Transverse colon (tissue), 4 donors: ENCODE measurements around the gene TLR9. TPM values are rescaled to one million over a fixed set of nuclear protein-coding genes. Genes with fewer than 3 reads are reported as not detected.

Experiments
- DNase-seq: peaks from one replicate; pipeline ENCODE4 v3.0.0-alpha.2; 2019
- H3K27ac ChIP-seq, 4 donors: fragments of 200-600 bp; sonication (generic); 2 replicates each; pipeline ENCODE4 v1.5.1; 2016 to 2018; ENCODE audit warnings: inconsistent platforms in 4 of 4
- H3K27me3 ChIP-seq: fragments of 200-600 bp; sonication (generic); 2 replicates; pipeline ENCODE4 v1.5.1; 2017; ENCODE audit warnings: inconsistent platforms
- H3K36me3 ChIP-seq, 4 donors: fragments of 200-600 bp; sonication (generic); 2 replicates each; pipeline ENCODE4 v1.5.1; 2017 to 2019; ENCODE audit warnings: inconsistent platforms in 4 of 4
- H3K4me1 ChIP-seq, 4 donors: fragments of 200-600 bp; sonication (generic); 2 replicates each; pipeline ENCODE4 v1.5.1; 2017 to 2020; ENCODE audit warnings: inconsistent platforms in 4 of 4
- H3K4me3 ChIP-seq, 4 donors: fragments of 200-600 bp; sonication (generic); 1 replicate in 1 of 4; 2 replicates in 3 of 4; pipeline versions ENCODE4 v1.5.1 to v1.6.1; 2017 to 2019; ENCODE audit warnings: inconsistent platforms in 4 of 4
- H3K9me3 ChIP-seq, 2 donors: fragments of 200-600 bp; sonication (generic); 2 replicates each; pipeline ENCODE4 v1.5.1; 2017 to 2019; ENCODE audit warnings: inconsistent platforms in 2 of 2
- EP300 ChIP-seq: sonication (generic); formaldehyde crosslinking; IDR thresholded peaks from one replicate; pipeline ENCODE4 v1.6.1; 2017; ENCODE audit warnings: antibody characterized with exemption, low read depth
- POLR2A ChIP-seq: fragments of 450-650 bp; IDR thresholded peaks from one replicate; pipeline ENCODE4 v1.6.1; 2016; ENCODE audit warnings: antibody characterized with exemption, mild to moderate bottlenecking, moderate library complexity
- POLR2AphosphoS5 ChIP-seq, 3 donors: sonication (generic); formaldehyde crosslinking; IDR thresholded peaks; one replicate each; pipeline ENCODE4 v1.6.1; 2016; ENCODE audit warnings: antibody characterized with exemption in 3 of 3
- WGBS, 2 donors: methylation state at CpG; one replicate each; pipeline ENCODE4 v1.1.5; 2018; ENCODE audit warnings: low coverage in 1 of 2; 5-methylcytosine and 5-hydroxymethylcytosine counted together
- in situ Hi-C, 4 donors: fragments of 200-750 bp; cut with MboI; loops; one replicate each; pipeline versions ENCODE4 v1.15.0 to v1.15.1; 2017; ENCODE audit warnings: low sequenced_read_pairs in 3 of 4, low pct_ligation_motif_present in 1 of 4, low pct_unique_long_range_greater_than_20kb in 1 of 4
- intact Hi-C: fragments of 100-400 bp; cut with DNase I; formaldehyde crosslinking; loops from one replicate; pipeline ENCODE4 v1.15.1; 2023; ENCODE audit warnings: low total_unique reads
- total RNA-seq, 4 donors: library from RNA; depleted of rRNA; stranded (reverse); fragments of >200 nt; gene quantifications; one replicate each; pipeline ENCODE4 v1.1.0, GENCODE V29; 2016
- TF ChIP-seq, protein P1 (sequence below), 5 experiments: fragments of 200-600 bp in 3 of 5; fragments of 450-650 bp in 2 of 5; sonication (generic) in 3 of 5; IDR thresholded peaks; 1 replicate in 2 of 5; 2 replicates in 3 of 5; pipeline ENCODE4 v1.5.1; 2016 to 2017; ENCODE audit warnings: antibody characterized with exemption in 5 of 5, inconsistent platforms in 3 of 5, mild to moderate bottlenecking in 2 of 5, moderate library complexity in 1 of 5

Gene TLR9
- total RNA-seq, 4 donors from 2014 or later: 0.16 TPM; not detected in 3

DNA sequence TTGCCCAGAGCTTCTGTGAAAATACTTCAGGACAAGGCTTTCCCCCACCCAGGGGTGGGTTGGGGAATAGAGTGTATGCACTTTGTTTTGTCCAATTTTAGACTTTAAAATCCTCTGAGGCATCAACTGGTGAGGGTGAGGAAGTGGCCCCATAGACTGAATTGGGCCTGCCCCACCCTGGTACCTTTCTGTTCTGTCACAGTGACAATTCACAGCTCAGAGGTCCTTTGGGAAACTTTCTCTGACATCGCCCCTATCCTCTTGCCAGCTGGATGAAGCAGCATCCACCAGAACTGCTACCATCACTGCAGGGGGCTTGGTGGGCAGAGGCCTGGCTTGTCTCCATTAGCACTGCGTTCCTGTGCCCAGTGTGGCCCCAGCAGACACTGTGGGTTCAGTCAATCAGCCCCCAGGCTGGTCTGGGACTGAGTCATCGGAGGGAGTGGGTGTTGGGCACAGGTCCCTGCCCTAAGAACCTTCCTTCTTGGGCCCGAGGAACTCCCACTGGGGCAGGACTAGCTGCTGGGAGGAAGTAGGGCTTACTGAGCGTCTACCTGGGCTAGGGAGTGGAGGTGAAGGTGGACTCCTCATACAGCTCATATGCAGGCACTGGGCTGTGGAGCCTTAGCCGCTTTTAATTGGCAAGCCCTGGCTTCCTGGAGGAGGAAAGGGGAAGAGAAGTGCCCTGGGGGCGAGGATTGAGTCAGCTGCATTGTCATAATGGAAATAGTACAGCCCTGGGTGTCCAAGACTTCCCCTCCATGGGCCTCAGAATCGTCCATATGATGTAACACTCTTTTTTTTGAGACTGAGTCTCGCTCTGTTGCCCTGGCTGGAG, 18.6 kb upstream of the TLR9 start:
- no peaks in the 10 kb centered on the region for H3K36me3 ChIP-seq
- no peak overlapping the region for H3K4me3 ChIP-seq
- no peaks in the 10 kb centered on the region for H3K27me3 ChIP-seq
- H3K9me3 ChIP-seq: no peaks in the 10 kb centered on the region
- DNase-seq: peak; percentile 34
- peak overlapping the region; percentile 83 to 92 (median 85) for H3K27ac ChIP-seq
- intact Hi-C loops (no loop called here), in situ Hi-C loops (loop anchor here in 2 of 4 donors (25.0 kb wide), 1 partner anchor 93 kb away; no protein-coding TSS in a partner anchor)
- peaks cover 9 to 31% (median 21%) of the 10 kb centered on the region in 4 donors for H3K4me1 ChIP-seq
- WGBS, 2 donors: 62% methylated on average over 9 of the region's 9 CpGs; no CpG with 5 or more reads in 1 of the 2 donors
- TF ChIP-seq EP300 (no peak), POLR2A (no peak), POLR2AphosphoS5 (IDR thresholded peaks at IDR 0.05) (no peak)
- TF ChIP-seq, protein P1, sequence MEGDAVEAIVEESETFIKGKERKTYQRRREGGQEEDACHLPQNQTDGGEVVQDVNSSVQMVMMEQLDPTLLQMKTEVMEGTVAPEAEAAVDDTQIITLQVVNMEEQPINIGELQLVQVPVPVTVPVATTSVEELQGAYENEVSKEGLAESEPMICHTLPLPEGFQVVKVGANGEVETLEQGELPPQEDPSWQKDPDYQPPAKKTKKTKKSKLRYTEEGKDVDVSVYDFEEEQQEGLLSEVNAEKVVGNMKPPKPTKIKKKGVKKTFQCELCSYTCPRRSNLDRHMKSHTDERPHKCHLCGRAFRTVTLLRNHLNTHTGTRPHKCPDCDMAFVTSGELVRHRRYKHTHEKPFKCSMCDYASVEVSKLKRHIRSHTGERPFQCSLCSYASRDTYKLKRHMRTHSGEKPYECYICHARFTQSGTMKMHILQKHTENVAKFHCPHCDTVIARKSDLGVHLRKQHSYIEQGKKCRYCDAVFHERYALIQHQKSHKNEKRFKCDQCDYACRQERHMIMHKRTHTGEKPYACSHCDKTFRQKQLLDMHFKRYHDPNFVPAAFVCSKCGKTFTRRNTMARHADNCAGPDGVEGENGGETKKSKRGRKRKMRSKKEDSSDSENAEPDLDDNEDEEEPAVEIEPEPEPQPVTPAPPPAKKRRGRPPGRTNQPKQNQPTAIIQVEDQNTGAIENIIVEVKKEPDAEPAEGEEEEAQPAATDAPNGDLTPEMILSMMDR (IDR thresholded peaks at IDR 0.05): no peak

DNA sequence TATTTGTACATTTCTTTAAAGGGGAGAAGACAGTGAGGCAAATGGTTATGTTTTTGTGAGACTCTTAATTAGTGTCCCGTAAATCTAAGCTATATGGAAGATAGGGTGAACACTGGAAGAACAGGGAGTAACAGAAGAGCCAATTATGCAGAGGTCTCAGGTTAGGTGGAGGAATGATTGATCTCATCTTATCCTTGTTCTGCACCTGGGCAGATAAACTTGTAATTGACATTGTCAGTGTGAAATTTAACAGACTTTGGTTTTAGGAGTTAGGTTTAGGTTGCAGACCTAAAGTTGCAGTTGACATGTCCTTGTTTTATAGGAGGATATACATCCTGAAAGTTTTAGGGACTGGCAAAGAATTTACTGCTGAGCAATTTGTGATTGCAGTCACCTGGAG, 16.6 kb upstream of the TLR9 start:
- Histone ChIP-seq H3K4me3 (no peak overlapping the region), H3K4me1 (peaks cover 19 to 44% (median 35%) of the 10 kb centered on the region in 4 donors), H3K36me3 (no peaks in the 10 kb centered on the region), H3K27me3 (no peaks in the 10 kb centered on the region), H3K27ac (no peak overlapping the region), H3K9me3 (no peaks in the 10 kb centered on the region)
- intact Hi-C loops: no loop called here
- no peak for DNase-seq
- WGBS, 2 donors: 83 to 88% methylated on average over 1 of the region's 1 CpG
- in situ Hi-C loops: loop anchor here in 2 of 4 donors (25.0 kb wide), 1 partner anchor 95 kb away; no protein-coding TSS in a partner anchor
- TF ChIP-seq POLR2AphosphoS5 (IDR thresholded peaks at IDR 0.05): no peak
- TF ChIP-seq, protein P1 (IDR thresholded peaks at IDR 0.05): no peak
- no peak for TF ChIP-seq POLR2A
- no peak for TF ChIP-seq EP300

DNA sequence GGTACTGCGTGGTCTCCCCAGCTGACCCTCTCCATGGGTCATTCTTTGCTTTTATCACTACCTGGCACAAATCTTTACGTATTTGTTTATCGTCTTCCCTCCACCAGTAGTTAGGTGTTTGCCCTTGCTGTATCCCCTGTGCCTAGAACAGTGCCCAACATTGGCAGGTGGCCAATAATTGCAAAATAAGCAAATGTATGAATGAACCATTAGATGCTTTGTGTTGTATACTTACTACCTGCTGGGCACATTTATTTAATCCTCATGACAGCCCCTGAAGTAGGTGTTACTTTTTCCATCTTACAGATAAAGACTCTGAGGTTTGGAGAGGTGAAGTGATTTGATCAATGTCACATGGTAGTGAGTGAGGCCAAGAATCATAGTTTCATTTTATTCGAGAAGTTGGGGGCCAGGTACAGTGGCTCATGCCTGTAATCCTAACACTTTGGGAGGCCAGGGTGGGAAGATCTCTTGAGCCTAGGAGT, 15.5 kb upstream of the TLR9 start:
- Histone ChIP-seq H3K4me1 (peaks cover 21 to 48% (median 38%) of the 10 kb centered on the region in 4 donors), H3K36me3 (no peaks in the 10 kb centered on the region), H3K9me3 (no peaks in the 10 kb centered on the region), H3K4me3 (no peak overlapping the region), H3K27me3 (no peaks in the 10 kb centered on the region), H3K27ac (peak overlapping the region; percentile 86 to 96 (median 94))
- in situ Hi-C loops: loop anchor here in 2 of 4 donors (25.0 kb wide), 1 partner anchor 96 kb away; no protein-coding TSS in a partner anchor
- intact Hi-C loops: no loop called here
- no peak for DNase-seq
- TF ChIP-seq, protein P1 (IDR thresholded peaks at IDR 0.05): no peak
- TF ChIP-seq EP300: no peak
- TF ChIP-seq POLR2AphosphoS5 (IDR thresholded peaks at IDR 0.05): no peak
- no peak for TF ChIP-seq POLR2A
- WGBS, 2 donors: 89 to 94% methylated on average over 4 of the region's 4 CpGs

DNA sequence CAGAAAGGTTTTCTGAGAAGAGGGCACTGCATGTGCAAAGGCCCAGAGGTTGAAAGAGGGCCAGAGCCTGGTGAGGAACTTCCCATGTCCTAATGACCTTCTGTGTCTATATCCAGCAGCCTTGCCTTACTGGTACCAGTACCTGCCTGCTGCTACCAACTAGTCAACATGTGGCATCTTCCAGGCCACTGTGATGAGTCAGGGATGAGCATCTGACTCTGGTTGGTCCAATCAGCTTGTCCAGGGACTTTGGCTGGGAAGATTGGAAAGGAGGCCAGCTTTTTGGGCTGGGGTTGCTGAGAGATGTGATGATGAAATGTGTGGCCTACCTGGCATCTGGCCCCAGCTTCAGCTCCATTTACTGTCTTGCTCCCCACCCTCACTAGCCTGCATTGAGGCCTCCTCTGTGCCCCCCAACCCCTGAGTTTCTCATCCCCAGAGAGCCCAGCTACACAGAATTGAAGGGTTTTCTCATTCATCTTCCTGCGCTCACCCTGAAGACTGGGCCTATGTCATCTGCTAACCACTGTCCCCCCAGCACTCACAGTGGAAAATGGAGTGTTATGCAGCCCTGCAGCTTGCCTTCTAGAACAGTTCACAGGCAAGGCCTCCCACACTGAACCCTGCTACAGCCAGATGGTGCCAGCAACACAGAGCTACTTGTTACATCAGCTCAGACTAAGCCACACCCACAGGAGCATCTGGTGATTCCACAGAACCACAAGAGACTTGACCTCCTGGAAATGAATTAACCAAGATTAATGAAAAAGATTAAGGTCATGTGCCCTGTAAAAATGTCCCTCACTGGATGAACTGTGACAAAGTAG, 14.8 kb upstream of the TLR9 start:
- Histone ChIP-seq H3K4me3 (no peak overlapping the region), H3K27ac (peak overlapping the region; percentile 86 to 96 (median 94)), H3K9me3 (no peaks in the 10 kb centered on the region), H3K36me3 (no peaks in the 10 kb centered on the region), H3K27me3 (no peaks in the 10 kb centered on the region), H3K4me1 (peaks cover 24 to 45% (median 37%) of the 10 kb centered on the region in 4 donors)
- WGBS, 2 donors: 80 to 95% methylated on average over 1 of the region's 1 CpG
- peak; percentile 62 for DNase-seq
- intact Hi-C loops: no loop called here
- TF ChIP-seq POLR2A (no peak), EP300 (no peak), POLR2AphosphoS5 (IDR thresholded peaks at IDR 0.05) (no peak)
- TF ChIP-seq, protein P1 (IDR thresholded peaks at IDR 0.05): no peak
- in situ Hi-C loops: loop anchor here in 2 of 4 donors (25.0 kb wide), 1 partner anchor 97 kb away; no protein-coding TSS in a partner anchor
